Activated CD4-positive, alpha-beta T cell treated with anti-CD3 and anti-CD28 coated beads for 1 hour (primary cell): ENCODE data around the gene PTPRD.
"Not testable (repeated sequence)": the region's sequence is repeated elsewhere in the genome, so short reads cannot be mapped to it uniquely, and the experiment has no call there.

ENCODE experiments used
- DNase-seq: peaks from one replicate; pipeline ENCODE4 v3.0.0-alpha.2; 2020

Gene PTPRD

DNA sequence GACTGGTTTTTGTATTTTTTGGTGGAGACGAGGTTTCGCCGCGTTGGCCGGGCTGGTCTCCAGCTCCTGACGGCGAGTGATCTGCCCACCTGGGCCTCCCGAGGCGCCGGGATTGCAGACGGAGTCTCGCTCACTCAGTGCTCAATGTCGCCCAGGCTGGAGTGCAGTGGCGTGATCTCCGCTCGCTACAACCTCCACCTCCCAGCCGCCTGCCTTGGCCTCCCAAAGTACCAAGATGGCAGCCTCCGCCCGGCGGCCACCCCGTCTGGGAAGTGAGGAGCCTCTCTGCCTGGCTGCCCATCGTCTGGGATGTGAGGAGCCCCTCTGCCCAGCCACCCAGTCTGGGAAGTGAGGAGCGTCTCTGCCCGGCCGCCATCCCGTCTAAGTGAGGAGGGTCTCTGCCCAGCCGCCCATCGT, 163.6 kb downstream of the PTPRD start:
- not testable (repeated sequence) for DNase-seq

- DNase-seq, result no peak
Measured at GRCh38 chr9:10447036-10447435, 165.8 kb downstream of the PTPRD start.

DNA sequence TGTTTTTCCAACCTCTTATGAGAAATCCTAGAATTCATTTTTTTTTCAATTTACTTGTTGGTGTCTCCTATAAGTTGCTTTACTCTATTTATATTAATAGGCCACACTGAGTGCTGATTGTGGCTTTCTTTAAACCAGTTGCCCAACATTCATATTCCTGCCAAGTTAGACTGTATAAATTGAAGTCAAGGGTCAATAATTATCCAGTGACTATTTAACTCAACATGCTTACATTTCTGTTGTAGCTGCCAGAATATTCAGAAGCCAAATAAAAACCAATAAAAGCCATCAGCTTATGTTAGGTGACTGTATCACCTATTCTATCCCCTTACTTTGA, 169.0 kb downstream of the PTPRD start:
- no peak for DNase-seq

GRCh38 chr9:10443181-10443867, 169.5 kb downstream of the PTPRD start:
- no peak for DNase-seq

- DNase-seq, result no peak
Measured at GRCh38 chr9:10438955-10439354, 173.8 kb downstream of the PTPRD start.

DNA sequence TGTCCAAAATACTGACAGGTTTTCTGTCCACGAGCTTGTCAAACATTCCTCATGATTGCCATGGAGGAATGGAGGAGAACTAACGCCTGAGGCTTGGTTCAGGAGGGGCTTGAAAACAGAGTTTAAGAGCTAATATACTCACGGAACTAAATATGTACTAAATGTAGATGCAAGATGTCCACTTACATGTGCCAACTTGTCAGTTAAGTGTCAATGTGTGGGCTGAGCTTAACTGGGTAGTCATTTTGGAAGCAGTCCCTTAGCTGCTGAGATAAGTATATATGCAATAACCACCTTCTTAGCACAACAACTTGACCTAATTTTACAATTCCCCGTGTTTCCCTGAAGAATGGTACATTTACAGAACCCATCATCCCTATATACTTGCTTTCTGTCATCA, 176.0 kb downstream of the PTPRD start:
- DNase-seq, result no peak

DNA sequence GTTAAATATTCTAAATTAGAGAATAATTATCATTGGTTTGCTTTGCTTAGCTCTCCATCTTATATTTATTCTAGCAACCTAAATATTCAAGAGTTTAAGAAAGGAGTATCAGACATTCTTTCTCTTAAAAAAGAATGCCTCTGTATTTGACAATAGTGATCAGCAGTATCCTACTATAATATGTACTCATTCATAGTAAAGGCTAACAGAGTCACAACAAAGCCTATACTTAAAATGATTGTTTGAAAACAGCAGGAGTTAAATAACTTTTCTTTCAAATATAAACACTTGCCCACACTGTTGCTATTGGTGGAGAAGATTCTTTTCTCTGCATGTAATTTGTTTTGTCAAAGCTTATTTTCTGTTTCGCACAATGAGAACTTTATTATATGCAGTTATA, 178.4 kb downstream of the PTPRD start:
- DNase-seq, result no peak

- no peak for DNase-seq
Measured at GRCh38 chr9:10411272-10411671, 201.5 kb downstream of the PTPRD start.

- DNase-seq, result no peak
Measured at GRCh38 chr9:10403283-10403682, 209.5 kb downstream of the PTPRD start.

GRCh38 chr9:10396615-10397014, 216.2 kb downstream of the PTPRD start:
- no peak for DNase-seq

GRCh38 chr9:10387282-10387681, 225.5 kb downstream of the PTPRD start:
- DNase-seq, result no peak

- DNase-seq, result no peak
Measured at GRCh38 chr9:10371824-10372223, 241.0 kb downstream of the PTPRD start.

DNA sequence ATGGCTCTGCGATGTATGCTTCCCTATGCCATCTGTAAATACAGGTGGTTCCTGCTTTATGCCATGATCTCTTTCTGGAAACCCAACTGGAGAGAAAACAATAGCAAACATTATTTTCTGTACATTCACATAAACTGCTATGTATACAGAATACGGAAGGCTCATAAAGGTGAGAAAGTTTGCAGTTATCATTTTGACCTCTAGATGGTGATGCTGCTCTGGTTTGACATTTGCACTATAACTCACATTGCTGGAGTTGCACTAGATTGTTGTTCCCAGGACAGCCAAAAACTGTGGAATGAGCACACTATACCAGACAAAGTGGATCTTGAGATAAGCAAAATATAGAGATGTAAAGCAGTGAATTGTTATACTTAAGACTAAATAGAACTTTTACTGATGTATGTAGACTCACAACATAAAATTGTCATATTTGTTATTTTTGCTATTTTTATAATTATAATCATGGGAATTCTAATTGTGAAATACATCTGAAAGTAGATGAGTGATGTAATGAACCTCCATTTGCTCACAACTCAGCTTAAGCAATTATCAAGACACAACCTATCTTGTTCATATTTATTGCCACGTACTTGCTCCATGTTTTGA, 246.5 kb downstream of the PTPRD start:
- no peak for DNase-seq

DNA sequence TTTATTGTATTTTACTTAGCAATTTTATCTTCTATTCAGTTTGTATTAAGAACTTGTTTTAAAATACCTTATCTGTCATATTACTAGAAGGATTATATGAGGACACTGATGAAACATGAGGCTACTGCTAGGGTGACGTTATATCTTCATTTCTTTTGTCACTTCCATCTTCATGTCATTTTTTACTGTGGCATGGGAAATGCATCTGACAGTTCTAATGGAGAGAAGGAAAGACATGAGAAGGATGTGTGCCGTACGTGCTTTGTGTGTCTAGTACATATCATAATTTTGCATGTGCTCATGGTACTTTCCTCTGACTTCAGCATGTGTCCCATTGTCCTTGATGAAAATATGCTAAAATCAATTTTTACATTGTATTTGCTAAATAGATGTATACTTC, 258.2 kb downstream of the PTPRD start:
- DNase-seq, result no peak

DNA sequence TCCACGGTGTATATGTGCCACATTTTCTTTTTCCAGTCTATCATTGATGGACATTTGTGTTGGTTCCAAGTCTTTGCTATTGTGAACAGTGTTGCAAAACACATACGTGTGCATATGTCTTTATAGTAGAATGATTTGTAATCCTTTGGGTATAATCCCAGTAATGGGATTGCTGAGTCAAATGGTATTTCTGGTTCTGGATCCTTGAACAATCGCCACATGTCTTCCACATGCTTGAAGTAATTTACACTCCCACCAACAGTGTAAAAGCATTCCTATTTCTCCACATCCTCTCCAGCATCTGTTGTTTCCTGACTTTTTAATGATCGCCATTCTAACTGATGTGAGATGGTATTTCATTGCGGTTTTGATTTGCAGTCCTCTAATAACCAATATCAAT, 267.2 kb downstream of the PTPRD start:
- DNase-seq, result not testable (repeated sequence)

DNA sequence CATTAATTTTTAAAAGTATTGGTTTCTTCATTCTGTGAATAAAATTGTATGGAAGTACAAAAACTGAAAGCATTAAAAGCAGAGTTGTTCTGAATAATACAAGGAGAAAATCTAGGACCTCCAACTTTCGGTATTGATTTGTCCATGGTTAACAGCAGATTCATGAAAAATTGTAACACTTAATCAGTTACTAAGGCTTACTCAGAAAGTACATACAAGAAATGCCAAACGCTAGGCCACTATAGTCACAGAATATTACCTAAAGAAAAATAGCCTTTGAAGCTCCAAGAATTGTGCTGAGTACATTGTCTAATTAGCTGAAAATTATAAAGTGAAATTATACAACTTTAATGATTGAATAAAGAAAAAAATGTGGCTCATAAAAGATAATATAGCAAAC, 271.7 kb downstream of the PTPRD start:
- no peak for DNase-seq

DNA sequence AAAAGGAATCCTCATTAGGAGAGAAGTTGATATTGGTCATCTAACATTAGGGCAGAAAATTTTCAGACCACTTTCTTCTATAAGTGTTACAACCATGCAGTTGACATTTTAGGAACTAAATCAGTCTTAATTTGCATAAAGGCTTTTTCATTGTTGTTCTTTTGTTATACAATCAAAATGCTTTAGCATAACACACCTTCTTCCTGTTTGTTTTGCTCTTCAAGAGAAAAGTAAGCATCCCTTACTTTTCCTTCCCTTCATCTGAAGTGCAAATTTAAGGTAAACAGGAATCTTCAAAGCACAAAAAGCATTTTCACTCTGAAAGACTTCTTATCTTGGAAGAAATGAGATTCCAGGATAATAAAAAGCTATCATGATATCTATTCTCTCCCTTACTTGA, 273.6 kb downstream of the PTPRD start:
- DNase-seq, result no peak

GRCh38 chr9:10331157-10331556, 281.6 kb downstream of the PTPRD start:
- no peak for DNase-seq

- DNase-seq, result no peak
Measured at GRCh38 chr9:10282084-10282483, 330.7 kb downstream of the PTPRD start.

DNA sequence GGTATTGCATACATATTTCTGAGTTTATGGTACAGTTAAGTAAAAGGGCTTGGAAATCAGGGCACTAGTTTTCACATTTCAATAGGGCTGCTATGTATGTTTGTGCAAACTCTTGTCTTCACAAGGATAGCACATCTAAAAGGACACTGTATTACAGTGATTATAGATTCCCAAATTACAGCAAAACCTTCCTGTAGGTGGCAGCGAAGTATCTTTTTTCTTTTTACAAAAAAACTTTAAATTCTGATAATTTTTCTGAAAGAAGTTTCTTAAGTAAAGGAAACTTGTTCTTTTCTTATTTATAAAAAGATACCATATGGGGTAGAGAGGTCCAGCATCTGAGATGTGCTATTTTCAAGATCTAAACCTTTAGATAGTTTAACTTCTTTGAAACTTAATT, 337.8 kb downstream of the PTPRD start:
- DNase-seq, result no peak

GRCh38 chr9:10274175-10274574, 338.6 kb downstream of the PTPRD start:
- DNase-seq, result no peak

DNA sequence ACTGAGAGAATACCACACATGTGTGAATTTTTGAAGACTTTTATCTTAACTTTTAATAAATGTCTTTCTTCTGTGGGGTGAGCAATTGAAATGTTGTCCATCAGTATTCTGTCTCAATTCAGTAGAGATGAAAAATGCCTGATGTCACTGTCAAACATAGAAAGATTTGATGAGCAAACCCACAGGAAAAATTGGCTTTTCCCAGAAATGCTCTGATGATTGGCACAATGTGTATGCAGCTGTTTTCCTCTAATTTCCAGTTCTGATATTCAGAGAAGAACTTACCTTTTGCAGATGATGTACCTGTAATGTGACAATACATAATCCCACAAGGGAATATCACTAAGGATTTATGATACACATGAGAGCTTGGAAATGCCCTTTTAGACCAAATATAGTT, 340.0 kb downstream of the PTPRD start:
- no peak for DNase-seq

DNA sequence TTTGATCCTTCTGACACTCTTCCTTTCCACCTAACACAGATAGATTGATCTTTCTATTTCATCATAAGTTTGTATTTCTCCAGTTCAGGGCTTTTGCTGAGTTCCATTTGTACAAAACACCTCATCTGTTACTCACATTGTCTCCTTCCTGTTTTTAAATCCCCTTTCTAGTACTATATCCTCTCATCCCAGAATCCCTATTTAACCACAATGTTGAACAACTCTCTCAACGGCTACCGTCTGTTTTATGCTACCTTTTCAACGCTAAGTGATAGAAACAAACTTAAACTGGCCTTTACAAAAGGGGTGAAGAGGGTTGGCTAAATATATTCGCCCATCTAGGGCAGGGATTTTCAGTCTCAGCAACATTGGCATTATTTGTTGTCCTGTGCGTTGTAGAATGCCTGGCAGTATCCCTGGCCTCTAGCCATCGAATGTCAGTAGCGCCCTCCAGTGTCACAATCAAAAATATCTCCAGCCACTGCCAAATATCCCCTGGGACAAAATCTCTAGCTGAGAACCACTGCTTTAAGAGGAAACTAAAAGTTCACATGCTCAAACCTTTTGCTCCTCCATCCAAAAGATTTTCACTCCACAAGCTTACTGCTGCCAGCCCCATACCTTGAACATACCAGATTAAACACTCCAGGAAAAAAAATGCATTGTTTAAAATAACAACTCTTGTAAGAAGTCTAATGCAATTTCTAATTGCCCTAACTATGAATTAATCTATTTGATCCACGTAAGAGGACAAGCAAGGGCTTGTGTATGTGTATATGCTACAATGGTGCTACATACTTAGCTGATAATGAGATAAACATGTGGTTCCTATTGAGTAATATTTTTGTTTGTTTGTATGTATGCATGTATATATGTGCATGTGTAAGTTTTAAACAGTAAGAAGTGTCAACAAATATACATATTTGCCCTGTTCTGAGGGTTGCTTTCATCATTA, 344.0 kb downstream of the PTPRD start:
- no peak for DNase-seq

GRCh38 chr9:10265153-10265631, 347.6 kb downstream of the PTPRD start:
- no peak for DNase-seq
